Omental fat pad (tissue), 4 donors: Measurements from ENCODE around the gene ITPR1. TPM values are rescaled to one million over a fixed set of nuclear protein-coding genes. Genes with fewer than 3 reads are reported as not detected.

Experiments
- ATAC-seq: fragments of 150-250 bp; one replicate; pipeline ENCODE4 v1.9.1; 2016; ENCODE audit warnings: mild to moderate bottlenecking, moderate library complexity; ENCODE audit not compliant: low FRiP score
- DNase-seq: peaks from one replicate; pipeline ENCODE4 v3.0.0-alpha.2; 2019; ENCODE audit warnings: low spot score
- total RNA-seq, 4 donors: library from RNA; depleted of rRNA; stranded (reverse); fragments of >200 nt; gene quantifications; one replicate each; pipeline ENCODE4 v1.1.0, GENCODE V29; 2016
- TF ChIP-seq, protein P1 (sequence below), 3 donors: fragments of 450-650 bp; IDR thresholded peaks; one replicate each; pipeline ENCODE4 v1.5.1; 2016 to 2017; ENCODE audit warnings: antibody characterized with exemption in 3 of 3, mild to moderate bottlenecking in 3 of 3, moderate library complexity in 2 of 3

Gene ITPR1
- total RNA-seq, 4 donors from 2014 or later, result 38.3 to 58.5 (median 41.3) TPM

DNA sequence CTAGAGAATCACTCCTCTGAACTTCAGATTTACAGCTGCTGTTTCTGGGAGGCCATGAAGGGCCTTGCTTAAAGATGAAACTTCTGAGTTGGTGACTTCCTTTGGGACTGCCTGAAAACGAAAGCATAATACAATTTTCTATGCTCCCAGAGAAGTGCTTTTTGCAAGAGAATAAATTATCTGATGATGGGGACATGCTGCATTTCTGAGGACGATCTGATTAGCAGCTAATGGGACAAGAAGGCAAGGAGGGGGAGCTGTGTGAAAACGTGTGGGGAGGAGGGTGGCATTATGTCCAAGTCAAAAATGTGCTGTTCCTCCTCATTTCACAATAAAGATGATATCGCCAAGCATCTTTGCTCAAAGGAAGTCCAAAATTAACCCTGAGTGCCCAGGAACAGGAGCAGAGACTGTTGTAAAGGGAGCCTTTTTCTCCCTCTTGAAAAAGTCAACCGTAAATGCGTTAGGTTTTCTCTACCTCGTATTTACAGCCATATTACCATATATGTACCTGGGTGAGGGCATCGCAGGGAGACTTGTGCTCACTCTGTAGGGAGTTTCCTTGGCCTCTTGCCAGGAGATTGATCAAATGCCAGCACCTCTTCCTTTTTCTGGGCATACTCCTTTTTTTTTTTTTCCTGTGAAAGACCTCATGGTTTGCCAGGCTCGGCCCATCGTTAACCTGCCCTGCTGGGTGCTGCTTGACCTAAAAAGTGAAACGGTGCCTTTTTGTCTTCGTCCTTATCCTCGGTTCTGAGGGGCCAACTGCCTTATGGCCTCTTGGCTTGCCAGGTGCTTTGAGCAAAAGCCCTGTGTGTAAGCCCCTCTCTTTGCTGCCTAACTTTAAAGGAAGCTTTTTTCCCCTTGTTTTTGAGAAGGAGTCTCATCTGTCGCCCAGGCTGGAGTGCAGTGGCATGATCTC is 11.5 kb downstream of the ITPR1 start:
- DNase-seq (no peak), ATAC-seq (no peak)
- TF ChIP-seq, protein P1, sequence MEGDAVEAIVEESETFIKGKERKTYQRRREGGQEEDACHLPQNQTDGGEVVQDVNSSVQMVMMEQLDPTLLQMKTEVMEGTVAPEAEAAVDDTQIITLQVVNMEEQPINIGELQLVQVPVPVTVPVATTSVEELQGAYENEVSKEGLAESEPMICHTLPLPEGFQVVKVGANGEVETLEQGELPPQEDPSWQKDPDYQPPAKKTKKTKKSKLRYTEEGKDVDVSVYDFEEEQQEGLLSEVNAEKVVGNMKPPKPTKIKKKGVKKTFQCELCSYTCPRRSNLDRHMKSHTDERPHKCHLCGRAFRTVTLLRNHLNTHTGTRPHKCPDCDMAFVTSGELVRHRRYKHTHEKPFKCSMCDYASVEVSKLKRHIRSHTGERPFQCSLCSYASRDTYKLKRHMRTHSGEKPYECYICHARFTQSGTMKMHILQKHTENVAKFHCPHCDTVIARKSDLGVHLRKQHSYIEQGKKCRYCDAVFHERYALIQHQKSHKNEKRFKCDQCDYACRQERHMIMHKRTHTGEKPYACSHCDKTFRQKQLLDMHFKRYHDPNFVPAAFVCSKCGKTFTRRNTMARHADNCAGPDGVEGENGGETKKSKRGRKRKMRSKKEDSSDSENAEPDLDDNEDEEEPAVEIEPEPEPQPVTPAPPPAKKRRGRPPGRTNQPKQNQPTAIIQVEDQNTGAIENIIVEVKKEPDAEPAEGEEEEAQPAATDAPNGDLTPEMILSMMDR (IDR thresholded peaks at IDR 0.05), result no peak

DNA sequence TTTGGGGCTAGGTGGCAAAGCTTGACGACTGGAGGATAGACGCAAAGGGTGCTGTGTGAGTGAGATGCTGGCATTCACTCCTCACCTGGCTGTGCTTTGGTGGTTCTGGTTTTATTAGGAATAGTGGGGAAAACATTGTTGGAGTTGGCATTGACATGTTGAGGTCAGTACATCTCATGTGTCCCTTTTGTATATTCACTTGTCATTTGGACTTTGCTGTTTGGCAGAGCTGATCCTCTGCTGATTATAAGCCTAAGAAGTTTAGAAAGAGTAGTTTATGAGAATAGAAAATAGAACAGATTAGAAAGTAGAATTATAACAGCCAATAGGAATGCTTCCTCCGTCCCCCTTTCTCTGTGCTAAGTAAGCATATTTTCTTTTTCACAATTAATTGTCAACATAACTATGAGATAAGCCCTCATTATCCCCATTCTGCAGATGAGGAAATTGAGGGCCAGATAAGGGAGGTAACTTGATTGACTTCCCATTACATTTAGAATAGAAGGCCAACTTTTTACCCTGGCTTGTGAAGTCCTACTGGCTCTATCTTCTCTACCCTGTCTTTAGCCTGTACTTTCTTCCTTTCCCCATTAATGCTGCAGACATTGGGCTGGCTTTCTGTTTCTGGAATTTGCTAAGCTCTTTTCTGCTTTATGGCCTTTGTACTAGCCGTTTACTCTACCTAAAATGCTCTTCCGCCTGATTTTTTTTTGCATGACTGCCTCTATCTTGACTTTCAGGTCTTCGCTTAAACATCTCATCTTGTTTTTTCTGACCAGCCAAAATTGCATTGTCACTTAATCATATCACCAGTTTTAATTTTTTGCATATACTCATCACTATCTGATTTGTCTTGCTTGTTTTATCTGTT is 12.8 kb downstream of the ITPR1 start:
- no peak for DNase-seq
- no peak for ATAC-seq
- TF ChIP-seq, protein P1 (IDR thresholded peaks at IDR 0.05), result no peak

DNA sequence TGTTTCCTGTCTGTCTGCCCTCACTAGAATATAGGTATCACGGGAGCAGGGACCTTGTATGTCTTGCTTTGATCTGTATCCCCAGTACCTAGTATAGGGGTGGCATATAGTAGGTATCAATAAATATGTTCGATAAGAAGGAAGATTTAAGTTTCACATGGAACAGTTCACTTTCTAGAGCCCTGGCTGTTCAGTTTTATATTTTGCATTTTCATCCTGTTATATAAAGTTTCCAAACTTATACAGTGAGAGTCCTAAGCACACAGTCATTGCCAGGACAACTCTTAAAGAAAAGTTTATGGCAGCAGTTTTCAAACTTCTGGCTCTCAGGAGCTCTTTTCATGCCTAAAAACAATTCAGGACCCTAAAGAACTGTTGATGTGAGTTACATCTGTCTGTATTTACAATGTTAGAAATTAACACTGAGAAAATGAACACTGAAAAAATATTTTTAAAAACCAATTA is 13.4 kb downstream of the ITPR1 start:
- no peak for DNase-seq
- TF ChIP-seq, protein P1 (IDR thresholded peaks at IDR 0.05), result no peak
- no peak for ATAC-seq

DNA sequence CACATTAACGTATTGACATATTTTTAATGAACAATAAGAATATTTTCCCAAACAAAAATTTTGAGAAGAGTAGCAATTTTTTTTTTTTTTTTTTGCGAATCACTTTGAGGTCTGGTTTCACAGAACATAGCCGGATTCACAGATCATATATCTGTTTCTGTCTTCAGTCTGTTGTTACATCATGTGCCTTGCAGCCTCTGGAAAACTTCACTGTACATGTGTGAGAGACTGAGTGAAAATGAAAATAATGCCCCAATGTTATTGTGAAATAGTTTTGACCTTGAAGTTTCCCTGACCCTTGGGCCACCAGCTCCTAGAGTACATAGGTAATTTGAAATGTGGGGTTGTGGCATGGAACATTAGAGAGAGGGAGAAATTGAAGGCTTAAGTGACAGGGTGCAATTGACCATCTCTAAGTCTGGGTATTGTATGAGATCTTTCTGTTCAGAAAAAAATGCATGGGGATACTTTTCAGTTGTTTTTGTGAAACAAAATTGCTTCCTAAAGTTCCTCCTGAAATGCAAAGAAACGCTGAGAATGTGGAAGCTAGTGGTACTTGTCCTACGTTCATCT is 14.0 kb downstream of the ITPR1 start:
- TF ChIP-seq, protein P1 (IDR thresholded peaks at IDR 0.05), result no peak
- ATAC-seq (no peak), DNase-seq (no peak)

DNA sequence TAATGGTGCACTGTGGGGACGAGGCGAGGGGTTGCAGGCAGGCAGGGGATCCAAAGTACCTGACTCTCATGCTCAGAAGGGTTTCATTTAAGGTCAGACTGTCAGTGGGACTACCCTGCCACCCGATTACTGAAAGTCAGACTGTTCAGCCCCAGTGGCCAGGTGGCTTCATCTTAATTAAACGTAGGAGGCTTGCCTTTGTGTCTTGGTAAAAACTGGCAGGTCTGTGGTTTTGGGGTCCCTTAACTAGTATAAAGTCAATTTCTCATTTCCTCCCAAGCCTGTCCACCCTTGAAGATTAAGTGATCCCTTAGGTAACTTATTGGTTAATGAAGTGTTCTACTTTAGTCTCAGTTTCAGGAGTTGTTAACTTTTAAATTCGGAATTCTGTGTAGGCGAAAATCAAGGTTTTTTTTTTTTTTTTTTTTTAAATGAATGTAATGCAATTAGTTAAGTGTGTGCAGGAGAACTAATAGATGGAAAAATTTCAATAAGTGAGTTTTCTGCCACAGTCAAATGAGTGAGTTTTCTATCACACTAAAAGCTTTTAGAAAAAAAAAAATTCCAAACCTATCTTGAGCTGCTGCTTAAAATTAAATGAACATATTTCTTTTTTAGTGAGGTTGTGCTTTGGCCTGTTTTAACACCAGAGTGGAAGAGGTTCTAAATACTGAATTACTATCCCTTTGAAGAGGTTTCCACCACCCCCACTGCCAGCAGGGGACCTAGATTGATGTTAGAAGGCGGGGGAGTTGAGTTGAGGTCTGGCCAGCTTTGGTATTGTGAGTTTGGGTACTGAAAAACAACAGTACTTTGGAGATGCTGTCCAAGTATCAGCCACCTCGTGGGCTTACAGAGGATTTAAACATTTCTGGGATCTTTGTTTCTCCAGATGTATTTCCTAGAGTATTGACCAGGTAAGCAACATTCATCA is 15.2 kb downstream of the ITPR1 start:
- TF ChIP-seq, protein P1 (IDR thresholded peaks at IDR 0.05), result no peak
- no peak for DNase-seq
- no peak for ATAC-seq

DNA sequence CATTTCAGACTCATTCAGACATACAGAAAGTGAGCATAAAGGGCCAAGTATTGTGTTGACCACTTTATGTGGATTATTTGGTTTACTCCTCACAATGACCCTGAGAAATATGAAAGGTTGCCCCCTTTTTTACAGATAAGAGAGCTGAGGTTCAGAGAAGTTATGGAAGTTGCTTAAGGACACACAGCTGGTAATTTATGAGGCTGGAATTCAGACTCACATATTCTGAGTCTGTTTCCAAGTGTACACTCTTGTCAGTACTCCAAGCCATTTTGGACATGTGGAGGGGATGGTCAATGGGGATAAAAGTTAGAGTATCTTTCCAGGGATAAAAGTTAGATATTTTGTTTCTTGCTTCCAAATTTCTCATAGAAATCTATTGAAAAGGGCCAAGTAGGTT is 15.9 kb downstream of the ITPR1 start:
- no peak for DNase-seq
- TF ChIP-seq, protein P1 (IDR thresholded peaks at IDR 0.05), result no peak
- ATAC-seq, result no peak
